Ishikawa (cell line): ENCODE data around the gene TMEM208.
A peak's percentile ranks its signal among the peaks of the same experiment; 100 is the strongest.

Experiments used
- CEBPB ChIP-seq: IDR thresholded peaks from 2 replicates; pipeline ENCODE4 v1.6.1; 2012
- CREB1 ChIP-seq: IDR thresholded peaks from 2 replicates; pipeline ENCODE4 v1.6.1; 2012; ENCODE audit warnings: low read depth
- EGR1 ChIP-seq: IDR thresholded peaks from 2 replicates; pipeline ENCODE4 v1.6.1; 2012
- EP300 ChIP-seq: IDR thresholded peaks from 2 replicates; pipeline ENCODE4 v1.6.1; 2012; ENCODE audit warnings: borderline replicate concordance
- FOXM1 ChIP-seq: IDR thresholded peaks from 2 replicates; pipeline ENCODE4 v1.6.1; 2012; ENCODE audit warnings: low read depth, borderline replicate concordance
- NFIC ChIP-seq: IDR thresholded peaks from 2 replicates; pipeline ENCODE4 v1.6.1; 2012
- RAD21 ChIP-seq: IDR thresholded peaks from 2 replicates; pipeline ENCODE4 v1.6.1; 2012; ENCODE audit warnings: low read depth
- TAF1 ChIP-seq: IDR thresholded peaks from 2 replicates; pipeline ENCODE4 v1.6.1; 2012; ENCODE audit warnings: low read depth, mild to moderate bottlenecking
- TCF12 ChIP-seq: IDR thresholded peaks from 2 replicates; pipeline ENCODE4 v1.6.1; 2012; ENCODE audit warnings: low read depth
- TEAD4 ChIP-seq: IDR thresholded peaks from 2 replicates; pipeline ENCODE4 v1.6.1; 2012
- YY1 ChIP-seq: IDR thresholded peaks from 2 replicates; pipeline ENCODE4 v1.6.1; 2012; ENCODE audit warnings: low read depth
- ZBTB7A ChIP-seq: IDR thresholded peaks from 2 replicates; pipeline ENCODE4 v1.6.1; 2012; ENCODE audit warnings: low read depth
- TF ChIP-seq, protein P1 (sequence below): IDR thresholded peaks from 2 replicates; pipeline ENCODE4 v1.6.1; 2012; ENCODE audit warnings: low read depth, mild to moderate bottlenecking
- TF ChIP-seq, protein P2 (sequence below): IDR thresholded peaks from 2 replicates; pipeline ENCODE4 v1.6.1; 2012
- TF ChIP-seq, protein P3 (sequence below): IDR thresholded peaks from 2 replicates; pipeline ENCODE4 v1.6.1; 2012

Gene TMEM208

DNA sequence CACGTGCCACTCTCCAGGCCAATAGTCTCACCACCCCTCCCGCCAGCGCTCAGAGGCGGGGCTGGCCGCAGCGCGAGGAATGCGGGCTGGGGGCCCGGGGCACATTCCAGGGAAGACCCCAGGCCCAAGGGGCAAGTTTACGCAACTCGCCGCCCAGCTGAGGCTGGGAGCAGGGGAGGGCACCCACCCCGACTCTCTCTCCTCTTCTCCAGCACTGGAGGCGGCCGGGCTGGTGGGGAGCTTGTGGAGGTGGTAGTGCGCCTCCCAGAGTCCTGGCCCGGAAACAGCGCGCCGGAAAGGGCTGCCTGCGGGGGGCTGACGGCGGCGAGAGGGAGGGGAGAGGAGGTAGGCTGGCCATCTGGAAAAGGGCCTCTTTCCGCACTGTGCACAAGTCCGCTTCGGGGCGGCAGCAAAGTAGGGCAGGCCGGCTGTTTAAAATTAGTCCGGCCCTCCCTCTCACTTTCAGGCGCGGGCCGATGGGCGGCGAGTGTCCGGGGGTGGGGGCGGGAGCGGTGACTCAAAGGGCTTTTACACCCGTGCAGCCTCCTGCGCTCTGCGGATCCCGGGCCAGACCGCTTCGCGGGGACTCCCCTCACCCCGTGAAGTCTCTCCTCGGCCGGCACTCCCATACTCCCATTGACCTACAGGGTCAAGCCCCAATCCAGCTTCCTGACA lies 19.3 kb downstream of the TMEM208 start:
- TF ChIP-seq CREB1 (no peak), TEAD4 (peak; percentile 88), EGR1 (0 out of 2 replicates have a peak, but pooled peaks have one; percentile 54), CEBPB (0 out of 2 replicates have a peak, but pooled peaks have one; percentile 27), ZBTB7A (peak; percentile 99), NFIC (0 out of 2 replicates have a peak, but pooled peaks have one; percentile 24), TAF1 (peak; percentile 68), EP300 (peak; percentile 33; the same call in 1 of the 2 replicates), TCF12 (peak; percentile 67; the same call in 1 of the 2 replicates), YY1 (no peak), FOXM1 (no peak), RAD21 (peak; percentile 20; the same call in 1 of the 2 replicates)
- TF ChIP-seq, protein P1, sequence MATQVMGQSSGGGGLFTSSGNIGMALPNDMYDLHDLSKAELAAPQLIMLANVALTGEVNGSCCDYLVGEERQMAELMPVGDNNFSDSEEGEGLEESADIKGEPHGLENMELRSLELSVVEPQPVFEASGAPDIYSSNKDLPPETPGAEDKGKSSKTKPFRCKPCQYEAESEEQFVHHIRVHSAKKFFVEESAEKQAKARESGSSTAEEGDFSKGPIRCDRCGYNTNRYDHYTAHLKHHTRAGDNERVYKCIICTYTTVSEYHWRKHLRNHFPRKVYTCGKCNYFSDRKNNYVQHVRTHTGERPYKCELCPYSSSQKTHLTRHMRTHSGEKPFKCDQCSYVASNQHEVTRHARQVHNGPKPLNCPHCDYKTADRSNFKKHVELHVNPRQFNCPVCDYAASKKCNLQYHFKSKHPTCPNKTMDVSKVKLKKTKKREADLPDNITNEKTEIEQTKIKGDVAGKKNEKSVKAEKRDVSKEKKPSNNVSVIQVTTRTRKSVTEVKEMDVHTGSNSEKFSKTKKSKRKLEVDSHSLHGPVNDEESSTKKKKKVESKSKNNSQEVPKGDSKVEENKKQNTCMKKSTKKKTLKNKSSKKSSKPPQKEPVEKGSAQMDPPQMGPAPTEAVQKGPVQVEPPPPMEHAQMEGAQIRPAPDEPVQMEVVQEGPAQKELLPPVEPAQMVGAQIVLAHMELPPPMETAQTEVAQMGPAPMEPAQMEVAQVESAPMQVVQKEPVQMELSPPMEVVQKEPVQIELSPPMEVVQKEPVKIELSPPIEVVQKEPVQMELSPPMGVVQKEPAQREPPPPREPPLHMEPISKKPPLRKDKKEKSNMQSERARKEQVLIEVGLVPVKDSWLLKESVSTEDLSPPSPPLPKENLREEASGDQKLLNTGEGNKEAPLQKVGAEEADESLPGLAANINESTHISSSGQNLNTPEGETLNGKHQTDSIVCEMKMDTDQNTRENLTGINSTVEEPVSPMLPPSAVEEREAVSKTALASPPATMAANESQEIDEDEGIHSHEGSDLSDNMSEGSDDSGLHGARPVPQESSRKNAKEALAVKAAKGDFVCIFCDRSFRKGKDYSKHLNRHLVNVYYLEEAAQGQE = no peak
- TF ChIP-seq, protein P2, sequence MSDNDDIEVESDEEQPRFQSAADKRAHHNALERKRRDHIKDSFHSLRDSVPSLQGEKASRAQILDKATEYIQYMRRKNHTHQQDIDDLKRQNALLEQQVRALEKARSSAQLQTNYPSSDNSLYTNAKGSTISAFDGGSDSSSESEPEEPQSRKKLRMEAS = peak; percentile 89
- TF ChIP-seq, protein P3, sequence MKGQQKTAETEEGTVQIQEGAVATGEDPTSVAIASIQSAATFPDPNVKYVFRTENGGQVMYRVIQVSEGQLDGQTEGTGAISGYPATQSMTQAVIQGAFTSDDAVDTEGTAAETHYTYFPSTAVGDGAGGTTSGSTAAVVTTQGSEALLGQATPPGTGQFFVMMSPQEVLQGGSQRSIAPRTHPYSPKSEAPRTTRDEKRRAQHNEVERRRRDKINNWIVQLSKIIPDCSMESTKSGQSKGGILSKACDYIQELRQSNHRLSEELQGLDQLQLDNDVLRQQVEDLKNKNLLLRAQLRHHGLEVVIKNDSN = no peak; the same call in none of the 2 replicates

DNA sequence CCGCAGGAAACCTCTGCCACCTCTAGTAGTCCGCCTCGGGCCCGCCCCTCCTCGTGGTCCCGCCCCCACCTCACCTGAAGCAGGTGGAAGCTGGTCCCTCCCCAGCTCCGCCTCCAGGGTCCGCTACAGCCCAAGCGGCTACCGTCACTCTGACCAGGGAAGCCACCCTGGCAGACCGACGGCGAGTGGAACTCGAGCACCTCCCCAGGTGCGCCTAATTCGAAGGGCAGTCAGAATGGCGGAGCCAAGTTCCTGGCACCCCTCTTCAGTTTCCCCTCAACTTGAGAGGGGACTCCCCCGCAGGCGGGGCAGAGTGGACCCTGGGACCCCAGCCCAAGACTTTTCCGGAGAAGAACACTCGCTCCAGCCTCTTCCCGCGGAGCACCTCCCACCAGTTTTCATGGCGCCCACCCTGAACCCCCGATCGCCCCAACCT lies 19.8 kb downstream of the TMEM208 start:
- TF ChIP-seq CREB1 (no peak), ZBTB7A (peak; percentile 50; the same call in 1 of the 2 replicates), TAF1 (no peak; the same call in 1 of the 2 replicates), NFIC (no peak), RAD21 (peak; percentile 18; the same call in 1 of the 2 replicates), TCF12 (no peak)
- TF ChIP-seq, protein P1 = no peak

DNA sequence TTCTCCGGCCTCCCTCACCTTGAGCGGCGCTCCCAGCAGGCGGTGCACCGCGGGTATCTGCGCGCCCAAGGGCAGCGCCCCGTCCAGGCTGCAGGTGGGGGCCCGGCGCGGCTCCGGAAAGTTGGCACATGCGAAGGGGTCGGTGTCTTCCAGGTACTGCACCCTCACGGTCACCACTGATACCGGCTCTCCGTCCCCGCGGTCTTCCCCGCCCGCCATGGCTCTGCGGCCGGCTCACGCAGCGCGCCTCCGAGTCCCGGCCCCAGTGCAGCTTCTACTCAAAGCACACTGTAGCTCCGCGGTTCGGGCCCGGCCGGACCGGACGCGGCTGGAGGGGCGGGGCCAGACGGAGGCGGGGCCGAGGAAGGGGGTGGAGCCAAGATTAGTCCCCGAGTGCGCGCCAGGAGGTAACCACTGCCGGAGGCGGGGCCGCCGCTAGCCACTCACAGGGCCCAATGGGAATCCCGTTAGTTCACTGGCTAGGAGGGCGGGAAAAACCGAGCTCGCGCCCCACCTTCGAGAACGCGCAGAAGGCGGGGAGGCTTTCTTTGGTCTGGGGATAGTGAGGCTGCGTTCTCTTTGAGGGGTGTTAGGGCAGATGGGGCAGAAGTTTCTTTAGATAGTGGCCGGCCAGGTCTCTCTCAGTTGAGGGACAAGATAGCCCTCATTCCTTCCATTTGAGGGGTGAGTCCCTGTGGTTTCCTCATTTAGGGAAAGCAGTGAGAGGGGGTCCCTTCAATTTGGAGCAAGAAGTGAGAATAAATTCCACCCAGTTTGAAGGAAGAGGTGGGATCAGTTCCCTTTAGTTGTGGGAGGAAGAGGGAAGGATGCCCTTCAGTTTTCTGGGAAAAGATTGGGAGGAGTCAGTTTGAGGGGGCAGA lies 20.5 kb downstream of the TMEM208 start, which contains the start of gene FHOD1:
TSS of gene FHOD1 (minus strand) at position 290 of the 881 bp plus-strand sequence. CDS start at position 219, 71 bp downstream.
- TF ChIP-seq CEBPB (no peak), EP300 (no peak), CREB1 (no peak), TEAD4 (no peak), ZBTB7A (no peak), RAD21 (no peak), YY1 (peak; percentile 63; the same call in 1 of the 2 replicates), TAF1 (peak; percentile 68), TCF12 (no peak), EGR1 (no peak), FOXM1 (no peak), NFIC (0 out of 2 replicates have a peak, but pooled peaks have one; percentile 14)
- TF ChIP-seq, protein P3 = no peak
- TF ChIP-seq, protein P2 = peak; percentile 85
- TF ChIP-seq, protein P1 = no peak
